ENCODE results near the gene BHMT. TPM values are rescaled to one million over a fixed set of nuclear protein-coding genes. Genes with fewer than 3 reads are reported as not detected.
A peak's percentile ranks its signal among the peaks of the same experiment; 100 is the strongest.

BHMT gene
- under 1 TPM in 1 of 4 donors, not detected in 3; 0.83 TPM for total RNA-seq

GRCh38 chr5:79111387-79111959 is at the start of gene BHMT:
TSS of gene BHMT (plus strand) at chr5:79111809. CDS start at chr5:79111886, 77 bp downstream.
- TF ChIP-seq POLR2A (IDR thresholded peaks at IDR 0.05) (no peak), CTCF (IDR thresholded peaks at IDR 0.05) (no peak)
- WGBS, 2 donors: 28 to 77% methylated on average over 10 to 26 of the region's 32 CpGs
- DNase-seq (ENCODE audit: low spot score in 2 of 2): no peak
- no peak within 1 kb of the TSS for H3K4me3 ChIP-seq (ENCODE audit: low read depth, poor library complexity, severe bottlenecking)
- intact Hi-C loops (cut with DNase I; ENCODE audit: low total_unique reads): loop anchor here (10.0 kb wide), 1 partner anchor 87 kb away; no protein-coding TSS in a partner anchor

- 58 to 63% methylated on average over 3 of the region's 3 CpGs for WGBS, 2 donors
- intact Hi-C loops (cut with DNase I; ENCODE audit: low total_unique reads): no loop called here
- no peak for DNase-seq (ENCODE audit: low spot score in 2 of 2)
- TF ChIP-seq POLR2A (IDR thresholded peaks at IDR 0.05) (no peak), CTCF (IDR thresholded peaks at IDR 0.05) (no peak)
- H3K4me3 ChIP-seq (ENCODE audit: low read depth, poor library complexity, severe bottlenecking): no peak overlapping the region
Observed at GRCh38 chr5:79062436-79062835, 49.2 kb upstream of the BHMT start.

- no peak for TF ChIP-seq CTCF (IDR thresholded peaks at IDR 0.05)
- no peak for TF ChIP-seq POLR2A (IDR thresholded peaks at IDR 0.05)
- intact Hi-C loops (cut with DNase I; ENCODE audit: low total_unique reads): no loop called here
- no peak for DNase-seq (ENCODE audit: low spot score in 2 of 2)
- H3K4me3 ChIP-seq (ENCODE audit: low read depth, poor library complexity, severe bottlenecking): peak within 1 kb of the TSS; percentile 1
- WGBS, 2 donors: 18 to 38% methylated on average over 44 to 69 of the region's 79 CpGs
Observed at GRCh38 chr5:79069488-79070349, 41.9 kb upstream of the BHMT start, which contains the start of the genes BHMT2 and DMGDH. TSS of gene BHMT2 (plus strand) at chr5:79069767. CDS start at chr5:79069783, 16 bp downstream. TSS of gene DMGDH (minus strand) at chr5:79069674. CDS start at chr5:79069620, 54 bp downstream.

- TF ChIP-seq CTCF (IDR thresholded peaks at IDR 0.05) (no peak), POLR2A (IDR thresholded peaks at IDR 0.05) (no peak)
- intact Hi-C loops (cut with DNase I; ENCODE audit: low total_unique reads): no loop called here
- 42 to 45% methylated on average over 9 of the region's 9 CpGs for WGBS, 2 donors
- no peak overlapping the region for H3K4me3 ChIP-seq (ENCODE audit: low read depth, poor library complexity, severe bottlenecking)
- no peak for DNase-seq (ENCODE audit: low spot score in 2 of 2)
Observed at GRCh38 chr5:79070350-79070667, 41.3 kb upstream of the BHMT start.

GRCh38 chr5:79074641-79075040 is 37.0 kb upstream of the BHMT start:
- intact Hi-C loops (cut with DNase I; ENCODE audit: low total_unique reads): no loop called here
- DNase-seq (ENCODE audit: low spot score in 2 of 2): no peak
- no peak overlapping the region for H3K4me3 ChIP-seq (ENCODE audit: low read depth, poor library complexity, severe bottlenecking)
- 73 to 74% methylated on average over 6 of the region's 6 CpGs for WGBS, 2 donors
- no peak for TF ChIP-seq CTCF (IDR thresholded peaks at IDR 0.05)
- no peak for TF ChIP-seq POLR2A (IDR thresholded peaks at IDR 0.05)

Data from lower leg skin (tissue), 4 donors.